ENCODE results near the gene CSNK2A3. TPM values are rescaled to one million over a fixed set of nuclear protein-coding genes. Genes with fewer than 3 reads are reported as not detected.
"Not testable (repeated sequence)": the region's sequence is repeated elsewhere in the genome, so short reads cannot be mapped to it uniquely, and the experiment has no call there.

CSNK2A3 gene
- total RNA-seq, 1 donor from 2014 or later: 1.2 TPM

DNA sequence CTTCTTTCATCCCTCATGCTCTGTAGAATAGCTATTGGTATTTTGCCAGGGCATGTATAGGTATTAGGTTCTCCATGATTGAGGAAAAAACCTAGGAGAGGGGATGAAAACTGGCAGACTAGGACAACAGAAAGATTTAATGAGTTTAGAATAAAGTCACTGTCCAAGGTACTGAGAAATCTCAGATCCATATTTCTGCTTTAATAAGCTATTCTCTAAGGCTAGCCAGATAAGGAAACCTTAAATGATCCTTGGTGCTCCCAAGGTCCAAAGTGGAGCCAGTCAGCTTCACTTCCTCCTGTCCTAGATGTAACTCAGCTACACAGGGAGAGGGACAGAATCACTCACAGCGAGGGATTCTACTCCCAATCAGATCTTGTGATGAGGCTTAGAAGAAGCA is 13.7 kb upstream of the CSNK2A3 start:
- intact Hi-C loops (cut with DNase I): no loop called here
- no peak for DNase-seq (ENCODE audit: extremely low spot score in 2 of 2)
- Histone ChIP-seq H3K9me3 (no peaks in the 10 kb centered on the region), H3K4me3 (no peak overlapping the region), H3K4me1 (no peaks in the 10 kb centered on the region), H3K27me3 (no peaks in the 10 kb centered on the region), H3K27ac (no peak overlapping the region), H3K36me3 (no peaks in the 10 kb centered on the region)
- no peak for TF ChIP-seq POLR2AphosphoS5 (IDR thresholded peaks at IDR 0.05; ENCODE audit: insufficient read depth in 1 of 2, low read depth in 1 of 2)
- TF ChIP-seq, protein P1, sequence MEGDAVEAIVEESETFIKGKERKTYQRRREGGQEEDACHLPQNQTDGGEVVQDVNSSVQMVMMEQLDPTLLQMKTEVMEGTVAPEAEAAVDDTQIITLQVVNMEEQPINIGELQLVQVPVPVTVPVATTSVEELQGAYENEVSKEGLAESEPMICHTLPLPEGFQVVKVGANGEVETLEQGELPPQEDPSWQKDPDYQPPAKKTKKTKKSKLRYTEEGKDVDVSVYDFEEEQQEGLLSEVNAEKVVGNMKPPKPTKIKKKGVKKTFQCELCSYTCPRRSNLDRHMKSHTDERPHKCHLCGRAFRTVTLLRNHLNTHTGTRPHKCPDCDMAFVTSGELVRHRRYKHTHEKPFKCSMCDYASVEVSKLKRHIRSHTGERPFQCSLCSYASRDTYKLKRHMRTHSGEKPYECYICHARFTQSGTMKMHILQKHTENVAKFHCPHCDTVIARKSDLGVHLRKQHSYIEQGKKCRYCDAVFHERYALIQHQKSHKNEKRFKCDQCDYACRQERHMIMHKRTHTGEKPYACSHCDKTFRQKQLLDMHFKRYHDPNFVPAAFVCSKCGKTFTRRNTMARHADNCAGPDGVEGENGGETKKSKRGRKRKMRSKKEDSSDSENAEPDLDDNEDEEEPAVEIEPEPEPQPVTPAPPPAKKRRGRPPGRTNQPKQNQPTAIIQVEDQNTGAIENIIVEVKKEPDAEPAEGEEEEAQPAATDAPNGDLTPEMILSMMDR (IDR thresholded peaks at IDR 0.05): no peak

- H3K9me3 ChIP-seq: no peaks in the 10 kb centered on the region
- TF ChIP-seq POLR2AphosphoS5 (IDR thresholded peaks at IDR 0.05; ENCODE audit: insufficient read depth in 1 of 2, low read depth in 1 of 2) (no peak), POLR2A (IDR thresholded peaks at IDR 0.05) (no peak)
- TF ChIP-seq, protein P1 (IDR thresholded peaks at IDR 0.05): no peak
- H3K36me3 ChIP-seq: no peaks in the 10 kb centered on the region
- no peak for DNase-seq (ENCODE audit: extremely low spot score in 2 of 2)
- no peaks in the 10 kb centered on the region for H3K4me1 ChIP-seq
- intact Hi-C loops (cut with DNase I): no loop called here
- H3K27me3 ChIP-seq: no peaks in the 10 kb centered on the region
- H3K4me3 ChIP-seq: no peak overlapping the region
- no peak overlapping the region for H3K27ac ChIP-seq
These were observed 10.6 kb upstream of the CSNK2A3 start for GRCh38 chr11:11363674-11364073.

DNA sequence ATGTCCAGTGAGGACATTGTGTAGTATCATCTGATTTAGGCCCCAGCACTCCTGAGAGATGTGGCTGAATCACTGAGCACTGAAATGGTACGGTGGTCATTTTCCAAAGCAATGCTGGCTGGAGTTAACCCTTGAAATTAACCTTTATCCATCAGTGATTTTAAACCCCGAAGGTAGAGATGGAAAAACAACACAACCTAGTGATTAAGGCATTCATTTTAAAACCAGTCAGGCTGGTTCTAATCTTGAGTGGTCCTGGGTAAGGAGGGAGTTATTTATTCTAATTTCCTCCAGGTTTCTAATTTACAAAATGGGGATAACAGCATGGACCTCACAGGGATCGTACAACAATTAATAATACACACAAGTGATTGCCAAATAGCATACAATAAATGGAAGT is 6.6 kb upstream of the CSNK2A3 start:
- DNase-seq (ENCODE audit: extremely low spot score in 2 of 2): peak in 1 of 2 donors; percentile 22
- no peak for TF ChIP-seq POLR2A (IDR thresholded peaks at IDR 0.05)
- TF ChIP-seq POLR2AphosphoS5 (IDR thresholded peaks at IDR 0.05; ENCODE audit: insufficient read depth in 1 of 2, low read depth in 1 of 2): no peak
- TF ChIP-seq, protein P1 (IDR thresholded peaks at IDR 0.05): no peak
- H3K9me3 ChIP-seq: no peaks in the 10 kb centered on the region
- H3K27me3 ChIP-seq: no peaks in the 10 kb centered on the region
- no peaks in the 10 kb centered on the region for H3K4me1 ChIP-seq
- intact Hi-C loops (cut with DNase I): no loop called here
- H3K27ac ChIP-seq: no peak overlapping the region
- no peak overlapping the region for H3K4me3 ChIP-seq
- H3K36me3 ChIP-seq: no peaks in the 10 kb centered on the region

GRCh38 chr11:11356842-11357241 is 3.8 kb upstream of the CSNK2A3 start:
- intact Hi-C loops (cut with DNase I): no loop called here
- TF ChIP-seq POLR2A (IDR thresholded peaks at IDR 0.05) (no peak), POLR2AphosphoS5 (IDR thresholded peaks at IDR 0.05; ENCODE audit: insufficient read depth in 1 of 2, low read depth in 1 of 2) (no peak)
- TF ChIP-seq, protein P1 (IDR thresholded peaks at IDR 0.05): no peak
- DNase-seq (ENCODE audit: extremely low spot score in 2 of 2): peak; percentile 19 to 52
- Histone ChIP-seq H3K9me3 (no peaks in the 10 kb centered on the region), H3K27ac (no peak overlapping the region), H3K36me3 (no peaks in the 10 kb centered on the region), H3K4me1 (no peaks in the 10 kb centered on the region), H3K27me3 (no peaks in the 10 kb centered on the region), H3K4me3 (no peak overlapping the region)

- H3K4me3 ChIP-seq; intact Hi-C loops (cut with DNase I); DNase-seq (ENCODE audit: extremely low spot score in 2 of 2): not testable (repeated sequence)
These were observed 1.2 kb downstream of the CSNK2A3 start for GRCh38 chr11:11351851-11352250.

More at GRCh38 chr11:11351851-11352250, 1.2 kb downstream of the CSNK2A3 start:
- H3K9me3 ChIP-seq, H3K36me3 ChIP-seq, H3K27ac ChIP-seq, H3K27me3 ChIP-seq: not testable (repeated sequence)
- peaks cover 23% of the 10 kb centered on the region for H3K4me1 ChIP-seq
